ENCODE data around the gene DIS3L2. TPM values are rescaled to one million over a fixed set of nuclear protein-coding genes. Genes with fewer than 3 reads are reported as not detected.
"Not testable (repeated sequence)": the region's sequence is repeated elsewhere in the genome, so short reads cannot be mapped to it uniquely, and the experiment has no call there.

The DIS3L2 gene
- total RNA-seq, 2 donors from 2014 or later: 22.6 to 32.3 TPM

DNA sequence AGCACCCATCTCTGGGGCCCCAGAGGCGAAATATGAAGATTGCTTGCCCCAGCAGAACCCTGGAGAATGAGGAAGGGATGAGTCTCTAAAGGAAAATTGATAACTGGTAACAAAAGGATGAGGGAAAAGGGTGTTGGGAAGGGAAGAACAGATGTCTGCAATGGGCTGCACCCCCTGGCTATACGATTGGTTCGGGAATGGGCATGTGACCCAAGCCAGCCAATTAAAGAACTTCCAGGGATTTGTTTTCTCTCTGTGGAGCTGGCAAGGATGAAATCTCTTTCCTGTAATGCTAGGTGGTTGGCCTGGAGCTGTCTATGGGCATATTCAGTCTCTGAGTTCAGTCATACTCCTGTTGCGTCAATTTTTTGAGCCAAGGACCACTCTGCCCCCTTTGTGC lies 22.5 kb upstream of the DIS3L2 start:
- no peak overlapping the region for H3K9ac ChIP-seq (ENCODE audit: low read depth in 2 of 2, low read length in 2 of 2)
- no peak overlapping the region for H3K27ac ChIP-seq
- no peaks in the 10 kb centered on the region for H3K36me3 ChIP-seq
- no peaks in the 10 kb centered on the region for H3K9me3 ChIP-seq
- TF ChIP-seq, protein P1, sequence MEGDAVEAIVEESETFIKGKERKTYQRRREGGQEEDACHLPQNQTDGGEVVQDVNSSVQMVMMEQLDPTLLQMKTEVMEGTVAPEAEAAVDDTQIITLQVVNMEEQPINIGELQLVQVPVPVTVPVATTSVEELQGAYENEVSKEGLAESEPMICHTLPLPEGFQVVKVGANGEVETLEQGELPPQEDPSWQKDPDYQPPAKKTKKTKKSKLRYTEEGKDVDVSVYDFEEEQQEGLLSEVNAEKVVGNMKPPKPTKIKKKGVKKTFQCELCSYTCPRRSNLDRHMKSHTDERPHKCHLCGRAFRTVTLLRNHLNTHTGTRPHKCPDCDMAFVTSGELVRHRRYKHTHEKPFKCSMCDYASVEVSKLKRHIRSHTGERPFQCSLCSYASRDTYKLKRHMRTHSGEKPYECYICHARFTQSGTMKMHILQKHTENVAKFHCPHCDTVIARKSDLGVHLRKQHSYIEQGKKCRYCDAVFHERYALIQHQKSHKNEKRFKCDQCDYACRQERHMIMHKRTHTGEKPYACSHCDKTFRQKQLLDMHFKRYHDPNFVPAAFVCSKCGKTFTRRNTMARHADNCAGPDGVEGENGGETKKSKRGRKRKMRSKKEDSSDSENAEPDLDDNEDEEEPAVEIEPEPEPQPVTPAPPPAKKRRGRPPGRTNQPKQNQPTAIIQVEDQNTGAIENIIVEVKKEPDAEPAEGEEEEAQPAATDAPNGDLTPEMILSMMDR (IDR thresholded peaks at IDR 0.05): no peak
- H3K27me3 ChIP-seq: no peaks in the 10 kb centered on the region
- intact Hi-C loops (cut with DNase I): no loop called here
- DNase-seq: no peak
- no peaks in the 10 kb centered on the region for H3K4me1 ChIP-seq
- no peak overlapping the region for H3K4me3 ChIP-seq

DNA sequence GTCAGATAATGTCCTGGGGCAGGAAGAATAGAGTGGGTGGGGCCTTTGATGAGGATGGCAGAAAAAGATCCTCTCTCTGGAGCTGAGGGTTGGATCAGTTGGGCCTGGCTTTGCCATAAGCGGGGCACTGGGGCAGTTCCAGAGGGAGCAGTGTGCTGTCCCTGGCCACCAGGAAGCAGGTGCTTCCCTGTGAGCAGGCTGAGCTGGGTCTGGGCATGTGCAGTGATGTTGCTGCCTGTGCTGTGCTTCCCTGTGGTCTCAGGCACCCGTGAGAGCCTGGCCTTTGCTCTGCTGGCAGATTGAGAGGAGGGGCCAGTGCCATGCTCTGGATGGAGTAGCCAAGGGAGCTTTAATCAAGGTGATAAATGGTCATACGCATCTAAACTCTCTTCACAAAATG lies 20.7 kb upstream of the DIS3L2 start:
- no peak for DNase-seq
- Histone ChIP-seq H3K27ac (no peak overlapping the region), H3K4me3 (no peak overlapping the region), H3K4me1 (no peaks in the 10 kb centered on the region), H3K9me3 (no peaks in the 10 kb centered on the region), H3K27me3 (no peaks in the 10 kb centered on the region), H3K36me3 (no peaks in the 10 kb centered on the region), H3K9ac (ENCODE audit: low read depth in 2 of 2, low read length in 2 of 2) (no peak overlapping the region)
- TF ChIP-seq, protein P1 (IDR thresholded peaks at IDR 0.05): no peak
- intact Hi-C loops (cut with DNase I): no loop called here

DNA sequence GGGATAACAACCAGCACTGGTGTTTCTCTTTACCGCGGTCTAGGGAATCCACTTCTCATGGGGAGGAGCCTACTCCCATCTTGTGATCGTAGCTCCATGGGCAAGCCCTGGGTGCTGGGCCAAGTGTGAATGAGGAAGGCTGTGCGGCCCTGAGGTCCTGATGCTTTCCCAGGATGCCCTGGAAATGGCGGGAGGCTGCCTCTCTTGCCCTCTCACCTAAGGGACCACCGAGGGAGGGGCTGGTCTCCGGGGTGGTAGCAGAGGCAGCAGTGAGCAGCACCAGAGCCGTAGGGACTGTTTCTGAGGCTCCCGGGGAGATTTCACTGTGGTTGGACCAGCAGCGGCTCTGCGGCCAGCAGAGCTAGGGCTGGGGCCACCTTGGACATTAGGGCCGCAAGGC lies 19.8 kb upstream of the DIS3L2 start:
- Histone ChIP-seq H3K36me3 (no peaks in the 10 kb centered on the region), H3K4me3 (no peak overlapping the region), H3K27ac (no peak overlapping the region), H3K9me3 (no peaks in the 10 kb centered on the region), H3K4me1 (no peaks in the 10 kb centered on the region), H3K9ac (ENCODE audit: low read depth in 2 of 2, low read length in 2 of 2) (no peak overlapping the region), H3K27me3 (peaks cover 4% of the 10 kb centered on the region)
- no peak for DNase-seq
- TF ChIP-seq, protein P1 (IDR thresholded peaks at IDR 0.05): no peak
- intact Hi-C loops (cut with DNase I): no loop called here

DNA sequence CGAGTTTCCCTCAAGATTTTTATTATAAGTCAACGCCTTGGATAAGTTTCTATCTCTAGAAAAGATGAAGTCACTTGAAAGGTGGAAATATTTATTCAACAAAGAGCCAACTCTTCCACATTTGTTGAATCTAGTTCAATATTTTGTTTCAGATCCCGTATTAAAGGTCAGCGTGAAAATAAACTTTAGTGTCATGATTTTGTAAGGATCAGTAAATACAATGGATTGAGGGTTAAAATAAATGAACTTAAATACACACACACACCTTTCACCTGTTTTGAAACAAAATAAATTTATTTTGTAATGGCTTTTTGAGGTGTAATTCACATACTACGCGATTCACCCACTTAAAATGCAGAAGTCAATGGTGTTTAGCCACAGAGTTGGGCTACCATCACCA lies 19.3 kb upstream of the DIS3L2 start:
- Histone ChIP-seq H3K9ac (ENCODE audit: low read depth in 2 of 2, low read length in 2 of 2) (no peak overlapping the region), H3K4me1 (no peaks in the 10 kb centered on the region), H3K9me3 (no peaks in the 10 kb centered on the region), H3K27ac (no peak overlapping the region), H3K27me3 (peaks cover 4% of the 10 kb centered on the region), H3K4me3 (no peak overlapping the region), H3K36me3 (no peaks in the 10 kb centered on the region)
- TF ChIP-seq, protein P1 (IDR thresholded peaks at IDR 0.05): no peak
- no peak for DNase-seq
- intact Hi-C loops (cut with DNase I): no loop called here

DNA sequence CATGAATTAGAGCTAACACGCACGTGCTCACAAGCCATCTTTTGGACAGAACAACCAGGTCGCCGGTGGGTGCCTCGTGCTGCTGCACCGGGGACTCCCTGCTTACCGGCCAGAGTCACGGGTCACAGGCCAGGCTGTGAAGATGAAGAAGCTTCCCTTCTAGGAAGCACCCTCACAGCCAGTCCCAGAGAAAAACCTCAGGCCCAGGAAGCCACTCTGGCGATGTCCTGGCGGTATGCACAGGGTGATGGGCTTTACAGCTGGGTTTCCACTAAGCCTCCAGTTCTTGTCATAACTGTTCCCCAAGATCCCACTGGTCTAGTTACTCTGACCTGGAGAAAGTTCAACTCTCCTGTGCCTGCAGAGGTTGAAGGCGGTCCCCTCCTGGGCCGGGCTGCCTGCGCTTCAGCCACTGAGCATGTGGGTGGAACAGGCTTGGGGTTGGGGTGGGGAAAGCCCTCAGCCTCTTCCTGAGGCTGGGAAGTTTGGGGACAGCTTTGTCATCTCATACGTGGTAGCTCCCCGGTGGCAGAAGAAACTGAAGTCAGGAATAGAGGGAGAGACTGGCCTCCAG lies 15.2 kb upstream of the DIS3L2 start:
- Histone ChIP-seq H3K36me3 (no peaks in the 10 kb centered on the region), H3K27ac (no peak overlapping the region), H3K27me3 (peaks cover 4% of the 10 kb centered on the region), H3K9ac (ENCODE audit: low read depth in 2 of 2, low read length in 2 of 2) (no peak overlapping the region), H3K4me1 (no peaks in the 10 kb centered on the region), H3K9me3 (no peaks in the 10 kb centered on the region), H3K4me3 (no peak overlapping the region)
- DNase-seq: no peak
- TF ChIP-seq, protein P1 (IDR thresholded peaks at IDR 0.05): no peak
- intact Hi-C loops (cut with DNase I): no loop called here

DNA sequence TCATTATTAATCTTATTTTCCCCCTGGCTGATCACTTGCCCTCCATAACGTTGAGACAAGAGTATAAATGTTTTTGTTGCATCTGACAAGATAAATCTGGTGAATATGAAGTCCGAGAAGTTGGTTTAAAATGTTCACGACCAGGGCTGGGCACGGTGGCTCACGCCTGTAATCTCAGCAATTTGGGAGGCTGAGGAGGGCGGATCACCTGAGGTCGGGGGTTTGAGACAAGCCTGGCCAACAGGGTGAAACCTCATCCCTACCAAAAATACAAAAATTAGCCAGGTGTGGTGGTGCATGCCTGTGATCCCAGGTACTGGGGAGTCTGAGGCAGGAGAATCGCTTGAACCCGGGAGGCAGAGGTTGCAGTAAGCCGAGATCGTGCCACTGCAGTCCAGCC lies 14.4 kb upstream of the DIS3L2 start:
- DNase-seq; H3K9ac ChIP-seq (ENCODE audit: low read depth in 2 of 2, low read length in 2 of 2); H3K4me3 ChIP-seq; H3K36me3 ChIP-seq; H3K27me3 ChIP-seq; intact Hi-C loops (cut with DNase I); H3K4me1 ChIP-seq; H3K27ac ChIP-seq; H3K9me3 ChIP-seq: not testable (repeated sequence)
